Esophagus muscularis mucosa (tissue), 4 donors: ENCODE results near the gene TOM1. TPM values are rescaled to one million over a fixed set of nuclear protein-coding genes. Genes with fewer than 3 reads are reported as not detected.

Experiments
- DNase-seq: peaks from one replicate; pipeline ENCODE4 v3.0.0-alpha.2; 2017; ENCODE audit errors: extremely low spot score
- H3K27ac ChIP-seq, 4 donors: fragments of 200-600 bp; sonication (generic); replicated peaks in 1 of 4; 1 replicate in 3 of 4; 2 replicates in 1 of 4; pipeline ENCODE4 v1.5.1; 2016 to 2019; ENCODE audit warnings: mild to moderate bottlenecking in 1 of 4
- H3K27me3 ChIP-seq, 4 donors: fragments of 200-600 bp; sonication (generic); one replicate each; pipeline versions ENCODE4 v1.5.1 to v1.6.0; 2016 to 2019
- H3K36me3 ChIP-seq, 4 donors: fragments of 200-600 bp; sonication (generic); one replicate each; pipeline ENCODE4 v1.5.1; 2016 to 2019
- H3K4me1 ChIP-seq, 4 donors: fragments of 200-600 bp; sonication (generic); one replicate each; pipeline ENCODE4 v1.5.1; 2016 to 2019
- H3K4me3 ChIP-seq, 4 donors: fragments of 200-600 bp; sonication (generic); 1 replicate in 2 of 4; 2 replicates in 2 of 4; pipeline ENCODE4 v1.5.1; 2016 to 2019; ENCODE audit warnings: mild to moderate bottlenecking in 4 of 4, moderate library complexity in 1 of 4
- H3K9me3 ChIP-seq, 4 donors: fragments of 200-600 bp; sonication (generic); 1 replicate in 3 of 4; 2 replicates in 1 of 4; pipeline ENCODE4 v1.5.1; 2016 to 2019
- CTCF ChIP-seq, 3 experiments: fragments of 200-600 bp in 2 of 3; fragments of 450-650 bp in 1 of 3; sonication (generic) in 2 of 3; IDR thresholded peaks; one replicate each; pipeline ENCODE4 v1.5.1; 2017 to 2019; ENCODE audit warnings: antibody characterized with exemption in 3 of 3, mild to moderate bottlenecking in 2 of 3, moderate library complexity in 1 of 3
- EP300 ChIP-seq: sonication (generic); formaldehyde crosslinking; IDR thresholded peaks from one replicate; pipeline ENCODE4 v1.6.1; 2017; ENCODE audit warnings: antibody characterized with exemption
- POLR2A ChIP-seq: fragments of 450-650 bp; IDR thresholded peaks from one replicate; pipeline ENCODE4 v1.6.1; 2017; ENCODE audit warnings: antibody characterized with exemption, moderate library complexity, mild to moderate bottlenecking, low read depth
- POLR2AphosphoS5 ChIP-seq, 2 donors: sonication (generic); formaldehyde crosslinking; IDR thresholded peaks; one replicate each; pipeline ENCODE4 v1.6.1; 2017; ENCODE audit warnings: antibody characterized with exemption in 2 of 2
- WGBS: methylation state at CpG from one replicate; pipeline ENCODE4 v1.1.5; 2018; 5-methylcytosine and 5-hydroxymethylcytosine counted together
- intact Hi-C: fragments of 100-400 bp; cut with DNase I; formaldehyde crosslinking; loops from one replicate; pipeline ENCODE4 v1.15.1; 2023
- total RNA-seq, 4 donors: library from RNA; depleted of rRNA; stranded (reverse); fragments of >200 nt; gene quantifications; one replicate each; pipeline versions ENCODE4 v1.1.0 to v1.2.1, GENCODE V29; 2016

Gene TOM1
- total RNA-seq, 4 donors from 2014 or later: 22.8 to 44.6 (median 35.8) TPM

GRCh38 chr22:35341090-35341874, 41.6 kb downstream of the TOM1 start:
- no peaks in the 10 kb centered on the region for H3K4me1 ChIP-seq
- TF ChIP-seq POLR2AphosphoS5 (IDR thresholded peaks at IDR 0.05): no peak
- TF ChIP-seq CTCF (IDR thresholded peaks at IDR 0.05): no peak
- TF ChIP-seq POLR2A: no peak
- TF ChIP-seq EP300: no peak
- H3K9me3 ChIP-seq: no peaks in the 10 kb centered on the region
- WGBS: 96% methylated on average over 11 of the region's 19 CpGs
- no peak for DNase-seq
- no peaks in the 10 kb centered on the region for H3K27me3 ChIP-seq
- peaks cover 35 to 100% (median 94%) of the 10 kb centered on the region in 4 donors for H3K36me3 ChIP-seq
- intact Hi-C loops: loop anchor here (10.0 kb wide), 1 partner anchor 74 kb away; no protein-coding TSS in a partner anchor
- no peak overlapping the region for H3K4me3 ChIP-seq
- no peak overlapping the region for H3K27ac ChIP-seq

DNA sequence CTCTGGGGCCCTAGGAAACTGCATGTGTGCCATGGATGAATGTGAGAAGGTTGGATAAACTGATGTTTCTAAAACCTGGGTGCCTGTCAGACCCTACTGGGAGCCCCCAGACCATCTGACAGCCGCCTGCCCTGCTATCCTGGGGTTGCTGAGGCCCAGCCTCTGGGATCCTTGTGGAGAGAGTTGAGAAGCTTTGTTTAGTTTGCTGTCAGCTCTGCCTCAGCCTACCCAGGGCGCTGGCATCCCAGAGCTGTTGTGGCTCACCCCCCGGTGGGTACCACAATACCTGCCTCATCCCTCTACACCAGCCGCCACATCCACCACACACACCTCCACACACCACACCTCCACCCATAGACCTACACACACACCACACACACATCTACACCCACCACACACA, 42.7 kb downstream of the TOM1 start:
- Histone ChIP-seq H3K36me3 (peaks cover 33 to 100% (median 94%) of the 10 kb centered on the region in 4 donors), H3K27ac (no peak overlapping the region), H3K4me3 (no peak overlapping the region), H3K9me3 (no peaks in the 10 kb centered on the region), H3K4me1 (no peaks in the 10 kb centered on the region), H3K27me3 (no peaks in the 10 kb centered on the region)
- TF ChIP-seq POLR2A: no peak
- no peak for TF ChIP-seq POLR2AphosphoS5 (IDR thresholded peaks at IDR 0.05)
- no peak for TF ChIP-seq EP300
- no peak for TF ChIP-seq CTCF (IDR thresholded peaks at IDR 0.05)
- no peak for DNase-seq
- 91% methylated on average over 3 of the region's 4 CpGs for WGBS
- intact Hi-C loops: loop anchor here (10.0 kb wide), 1 partner anchor 72 kb away; no protein-coding TSS in a partner anchor

DNA sequence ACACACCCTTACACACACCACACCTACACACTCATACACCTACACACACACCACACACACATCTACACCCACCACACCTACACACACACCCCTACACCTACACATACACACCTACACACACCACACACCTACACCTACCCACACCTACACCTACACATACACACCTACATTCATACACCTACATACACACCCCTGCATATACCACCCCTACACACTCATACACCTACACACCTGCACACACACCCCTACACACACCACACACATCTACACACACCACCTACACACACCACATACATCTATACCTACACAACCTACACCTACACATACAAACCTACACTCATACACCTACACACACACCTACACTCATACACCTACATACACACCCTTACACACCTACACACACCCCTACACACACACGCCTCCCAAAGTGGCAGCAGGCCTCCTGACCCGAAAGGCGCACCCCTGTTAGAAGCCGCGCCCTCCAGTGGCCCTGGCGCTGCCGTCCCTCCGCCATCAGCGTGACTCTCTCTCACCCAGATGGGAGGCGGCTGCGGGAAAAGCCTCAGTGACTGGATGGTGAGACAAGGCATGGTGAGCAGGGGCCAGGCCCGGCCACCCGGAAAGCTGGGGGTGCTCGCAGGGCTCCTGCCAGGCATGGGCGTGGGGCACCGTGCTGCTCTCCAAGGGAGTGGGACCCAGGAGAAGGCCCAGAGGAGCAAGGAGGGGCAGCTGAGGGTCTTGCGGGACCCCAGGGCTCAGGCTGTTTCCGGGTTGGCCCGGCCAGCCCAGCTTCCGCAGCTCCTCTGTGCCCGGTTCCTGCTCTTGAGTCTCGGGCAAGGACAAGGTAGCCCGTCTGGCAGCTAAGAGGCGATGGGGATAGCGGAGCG, 44.2 kb downstream of the TOM1 start:
- DNase-seq: no peak
- Histone ChIP-seq H3K9me3 (no peaks in the 10 kb centered on the region), H3K27me3 (no peaks in the 10 kb centered on the region), H3K4me1 (no peaks in the 10 kb centered on the region), H3K4me3 (no peak overlapping the region), H3K36me3 (peaks cover 30 to 97% (median 93%) of the 10 kb centered on the region in 4 donors), H3K27ac (no peak overlapping the region)
- TF ChIP-seq CTCF (IDR thresholded peaks at IDR 0.05) (no peak), POLR2AphosphoS5 (IDR thresholded peaks at IDR 0.05) (no peak), POLR2A (no peak), EP300 (no peak)
- intact Hi-C loops: loop anchor here (10.0 kb wide), 1 partner anchor 71 kb away; no protein-coding TSS in a partner anchor
- WGBS: 93% methylated on average over 25 of the region's 26 CpGs

DNA sequence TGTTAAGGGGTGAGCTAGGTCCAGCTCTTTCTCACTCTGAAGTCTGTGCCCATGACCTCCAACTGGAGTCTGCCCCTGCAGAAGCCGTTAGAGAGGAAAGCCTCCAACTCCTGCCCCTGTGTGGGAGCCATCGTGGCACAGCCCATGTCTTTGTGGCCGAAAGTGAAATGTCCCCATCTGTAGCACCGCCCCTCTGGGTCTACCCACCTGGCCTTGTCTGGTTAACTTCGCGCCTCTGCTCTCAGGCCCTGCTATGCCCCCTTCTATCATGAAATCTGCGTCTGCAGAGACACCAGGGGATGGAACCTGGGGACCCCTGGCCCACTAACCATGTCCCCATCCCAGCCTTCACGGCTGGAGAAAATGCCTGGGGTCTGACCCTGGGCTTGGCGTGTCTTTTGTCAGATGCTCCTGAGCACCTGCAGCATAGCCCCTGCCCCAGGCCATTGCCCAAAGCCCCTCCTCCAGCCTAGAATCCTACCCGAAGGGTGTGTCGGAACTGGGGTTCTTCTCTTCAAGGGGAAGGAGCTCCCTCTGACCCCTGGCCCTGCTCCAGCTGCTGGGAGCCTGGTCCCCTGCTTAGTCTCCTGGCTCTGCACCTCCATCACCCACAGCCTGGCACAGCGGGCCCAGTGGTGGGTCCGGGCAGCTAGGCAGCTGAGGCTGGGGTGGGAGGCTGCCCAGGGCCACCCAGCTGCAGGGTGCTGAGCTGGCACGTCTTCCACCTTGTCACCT, 45.4 kb downstream of the TOM1 start:
- H3K4me1 ChIP-seq: peaks cover 2 to 10% (median 9%) of the 10 kb centered on the region in 4 donors
- WGBS: 95% methylated on average over 13 of the region's 14 CpGs
- intact Hi-C loops: loop anchor here (10.0 kb wide), 1 partner anchor 70 kb away; no protein-coding TSS in a partner anchor

More for the DNA sequence above, 45.4 kb downstream of the TOM1 start:
- no peaks in the 10 kb centered on the region for H3K9me3 ChIP-seq
- H3K27ac ChIP-seq: no peak overlapping the region
- peaks cover 29 to 87% (median 82%) of the 10 kb centered on the region in 4 donors for H3K36me3 ChIP-seq
- DNase-seq: no peak
- H3K27me3 ChIP-seq: no peaks in the 10 kb centered on the region
- H3K4me3 ChIP-seq: no peak overlapping the region
- TF ChIP-seq EP300 (no peak), CTCF (IDR thresholded peaks at IDR 0.05) (no peak), POLR2AphosphoS5 (IDR thresholded peaks at IDR 0.05) (no peak), POLR2A (no peak)
